Measurements from ENCODE around the gene GRB10.

Gene GRB10

GRCh38 chr7:50721661-50722259 lies 60.9 kb downstream of the GRB10 start:
- no peak overlapping the region for H3K4me3 ChIP-seq (ENCODE audit: low read depth, low read length)

- no peak overlapping the region for H3K4me3 ChIP-seq (ENCODE audit: low read depth, low read length)
Measured at GRCh38 chr7:50721160-50721559, 61.5 kb downstream of the GRB10 start.

DNA sequence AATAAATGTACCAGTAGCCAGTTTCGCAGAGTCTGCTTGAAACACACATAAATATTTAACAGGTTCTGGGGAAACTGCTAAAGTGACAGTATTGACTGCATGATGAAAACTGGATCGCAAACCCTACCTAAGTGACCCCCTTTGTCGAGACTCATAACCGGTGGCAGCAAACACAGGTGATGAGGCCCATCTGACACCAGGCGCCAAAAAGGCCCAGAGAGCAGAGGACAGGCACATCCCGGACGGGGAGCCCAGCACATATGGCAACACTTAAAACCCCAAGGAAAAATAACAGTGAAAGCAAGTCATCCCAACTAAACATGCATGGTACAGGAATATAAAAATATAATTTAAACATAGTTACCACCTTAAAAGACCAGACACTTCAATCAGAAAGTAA lies 62.4 kb downstream of the GRB10 start:
- H3K4me3 ChIP-seq (ENCODE audit: low read depth, low read length), result no peak overlapping the region

- no peak overlapping the region for H3K4me3 ChIP-seq (ENCODE audit: low read depth, low read length)
Measured at GRCh38 chr7:50718876-50719275, 63.8 kb downstream of the GRB10 start.

DNA sequence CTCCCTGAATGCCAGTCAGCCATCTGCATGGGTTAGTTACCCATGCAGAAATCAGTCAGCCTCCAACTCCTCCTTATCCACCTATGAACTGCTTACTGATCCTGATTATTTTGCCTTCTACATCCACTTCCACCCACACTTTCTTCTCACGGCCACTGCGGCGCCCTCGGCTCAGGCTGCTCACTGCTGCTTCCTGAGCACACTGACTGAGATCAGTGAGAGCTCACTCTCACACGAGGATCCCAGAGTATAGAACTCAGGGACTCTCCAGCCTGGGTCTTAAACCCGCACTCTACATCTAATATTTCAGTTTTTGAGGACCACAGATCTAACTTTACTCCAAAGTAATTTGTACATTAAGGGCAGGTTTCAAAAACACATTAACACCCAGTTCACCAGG lies 64.4 kb downstream of the GRB10 start:
- H3K4me3 ChIP-seq (ENCODE audit: low read depth, low read length), result no peak overlapping the region

- no peak overlapping the region for H3K4me3 ChIP-seq (ENCODE audit: low read depth, low read length)
Measured at GRCh38 chr7:50717181-50717580, 65.5 kb downstream of the GRB10 start.

- no peak overlapping the region for H3K4me3 ChIP-seq (ENCODE audit: low read depth, low read length)
Measured at GRCh38 chr7:50714857-50715256, 67.8 kb downstream of the GRB10 start.

DNA sequence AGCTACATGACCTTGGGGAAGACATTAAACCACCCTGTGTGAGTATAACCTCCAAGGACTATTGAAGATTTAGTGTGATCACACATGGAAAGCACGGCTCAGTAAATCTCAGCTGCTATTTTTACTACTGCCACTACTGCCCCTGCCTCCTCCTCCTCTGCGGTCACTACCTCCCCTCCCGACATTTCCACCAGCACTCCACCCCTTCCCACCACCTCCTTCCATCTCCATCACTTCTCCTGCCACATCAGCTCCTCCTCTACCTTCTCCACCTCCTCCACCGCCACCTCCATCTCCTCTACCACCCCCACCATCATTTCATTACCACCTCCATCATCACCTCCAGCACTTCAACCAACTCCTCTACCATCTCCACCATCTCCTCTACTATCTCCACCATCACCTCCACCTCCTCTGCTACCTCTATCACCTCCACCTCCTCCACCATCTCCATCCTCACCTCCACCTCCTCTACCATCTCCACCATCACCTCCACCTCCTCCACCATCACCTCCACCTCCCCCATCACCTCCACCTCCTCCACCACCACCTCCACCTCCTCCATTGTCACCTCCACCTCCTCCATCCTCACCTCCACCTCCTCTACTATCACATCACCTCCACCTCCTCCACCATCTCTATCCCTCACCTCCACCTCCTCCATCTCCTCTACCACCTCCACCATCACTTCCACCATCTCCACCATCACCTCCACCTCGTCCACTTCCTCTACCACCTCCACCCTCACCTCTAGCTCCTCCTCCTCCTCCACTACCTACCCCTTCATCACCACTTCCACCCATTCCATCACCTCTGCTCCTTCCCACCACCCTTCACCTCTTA lies 69.4 kb downstream of the GRB10 start:
- H3K4me3 ChIP-seq (ENCODE audit: low read depth, low read length), result no peak overlapping the region

GRCh38 chr7:50712252-50713122 lies 70.2 kb downstream of the GRB10 start:
- H3K4me3 ChIP-seq (ENCODE audit: low read depth, low read length), result no peak overlapping the region

- no peak overlapping the region for H3K4me3 ChIP-seq (ENCODE audit: low read depth, low read length)
Measured at GRCh38 chr7:50711271-50712175, 71.2 kb downstream of the GRB10 start.

DNA sequence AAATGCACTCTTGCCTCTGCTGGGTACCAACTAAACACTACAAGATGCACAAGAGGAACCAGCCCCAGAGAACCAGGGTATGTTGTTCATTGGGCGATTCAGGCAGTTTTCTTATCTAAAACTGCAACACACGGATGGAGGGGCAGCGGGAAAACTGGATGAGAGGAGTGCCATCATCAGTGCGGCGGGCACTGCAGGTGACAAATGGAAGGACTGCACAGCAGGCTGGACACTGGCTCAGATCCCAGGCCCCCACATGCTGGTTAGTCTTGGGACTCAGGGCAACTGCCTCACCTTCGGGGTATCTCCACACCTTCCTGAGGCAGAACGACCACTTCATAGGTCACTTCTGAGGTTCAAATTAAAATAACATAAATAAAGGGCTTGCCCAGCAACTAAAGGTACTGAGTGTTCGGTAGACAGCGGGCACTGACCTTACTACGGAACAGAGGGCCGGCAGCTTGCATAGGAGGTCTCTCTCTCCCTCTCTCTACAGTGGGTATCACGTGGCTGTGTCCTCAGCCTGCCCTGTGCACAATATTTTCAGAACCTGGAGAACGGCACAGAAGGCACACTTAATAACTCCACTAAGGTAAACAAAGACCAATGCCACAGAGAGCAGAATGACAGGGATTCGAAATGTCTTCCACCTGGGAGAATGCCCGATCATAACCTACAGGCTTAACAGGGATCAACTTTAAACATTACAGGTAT lies 72.1 kb downstream of the GRB10 start:
- no peak overlapping the region for H3K4me3 ChIP-seq (ENCODE audit: low read depth, low read length)

DNA sequence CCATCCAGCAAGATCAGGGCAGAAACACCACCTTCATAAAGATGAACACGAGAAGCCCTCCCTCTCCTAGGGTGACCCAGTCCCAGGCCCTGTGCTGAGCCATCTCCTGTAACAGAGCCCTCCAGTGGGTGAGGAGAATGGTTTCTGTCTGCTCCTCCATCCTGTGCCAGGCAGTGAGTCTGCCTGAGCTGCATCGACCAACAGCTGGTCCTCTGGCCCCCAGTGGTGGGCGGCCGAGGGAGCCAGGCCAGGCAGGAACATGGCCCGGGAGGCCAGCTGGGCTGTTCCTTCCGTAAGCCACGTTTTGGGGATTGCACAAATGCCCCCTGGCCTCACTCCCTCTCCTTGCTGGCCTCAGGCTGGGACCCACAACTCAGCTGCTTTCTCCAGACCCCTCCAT lies 73.5 kb downstream of the GRB10 start:
- no peak overlapping the region for H3K4me3 ChIP-seq (ENCODE audit: low read depth, low read length)

DNA sequence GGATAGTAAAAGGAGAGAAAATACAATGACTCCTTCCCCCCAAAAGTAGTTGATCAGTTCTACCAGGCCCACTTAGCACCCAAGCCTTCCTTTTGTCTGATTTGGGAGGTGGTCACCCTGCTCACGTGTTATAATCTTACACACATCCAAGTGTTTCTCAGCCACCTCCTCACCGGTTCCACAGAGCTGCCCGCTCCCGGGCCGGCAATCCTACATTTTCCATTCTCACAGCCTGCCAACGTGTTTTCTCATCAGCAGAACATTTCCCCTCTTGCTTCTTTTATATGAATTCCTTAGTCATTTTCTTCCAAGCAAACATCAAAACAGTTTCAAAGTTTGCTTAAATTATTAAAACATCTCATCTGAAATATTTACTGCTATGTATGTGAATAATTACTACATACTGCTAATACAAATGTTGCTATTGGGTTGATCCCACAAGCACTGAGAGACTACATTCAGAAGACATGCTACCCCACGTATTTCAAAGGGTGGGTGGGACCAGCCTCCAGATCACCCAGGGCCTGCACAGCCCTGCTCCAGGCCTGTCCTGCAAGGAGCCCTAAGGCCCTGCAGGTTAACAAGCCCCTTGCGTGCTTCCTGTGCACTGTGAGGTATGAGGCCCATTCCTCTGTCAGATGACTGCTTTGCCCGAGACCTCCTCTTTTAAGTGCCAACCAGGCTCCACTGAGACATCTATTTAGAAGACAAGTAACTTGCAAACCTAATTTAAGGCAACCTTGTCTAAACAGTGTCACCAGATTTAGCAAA lies 75.3 kb downstream of the GRB10 start:
- no peak overlapping the region for H3K4me3 ChIP-seq (ENCODE audit: low read depth, low read length)

GRCh38 chr7:50706469-50706937 lies 76.2 kb downstream of the GRB10 start:
- H3K4me3 ChIP-seq (ENCODE audit: low read depth, low read length), result no peak overlapping the region

DNA sequence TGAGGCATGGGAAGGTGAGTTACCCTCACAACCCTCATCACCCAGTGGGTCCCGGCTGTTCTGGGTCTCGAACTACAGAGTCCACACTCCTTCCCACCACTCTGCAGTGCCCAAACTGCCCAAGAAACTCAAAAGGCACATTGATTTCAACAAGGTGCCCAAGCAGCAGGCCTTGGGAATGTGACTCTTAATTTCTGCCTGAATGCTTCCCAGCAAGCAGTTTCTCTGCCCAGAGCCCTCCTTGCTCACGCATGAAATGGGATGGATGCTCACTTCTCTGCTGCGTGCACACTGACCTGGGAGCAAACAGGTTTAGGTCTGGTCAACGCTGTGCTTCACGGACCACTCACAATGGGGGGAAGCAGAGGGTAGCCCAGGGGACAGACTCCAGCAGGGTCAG lies 77.9 kb downstream of the GRB10 start:
- H3K4me3 ChIP-seq (ENCODE audit: low read depth, low read length), result no peak overlapping the region

DNA sequence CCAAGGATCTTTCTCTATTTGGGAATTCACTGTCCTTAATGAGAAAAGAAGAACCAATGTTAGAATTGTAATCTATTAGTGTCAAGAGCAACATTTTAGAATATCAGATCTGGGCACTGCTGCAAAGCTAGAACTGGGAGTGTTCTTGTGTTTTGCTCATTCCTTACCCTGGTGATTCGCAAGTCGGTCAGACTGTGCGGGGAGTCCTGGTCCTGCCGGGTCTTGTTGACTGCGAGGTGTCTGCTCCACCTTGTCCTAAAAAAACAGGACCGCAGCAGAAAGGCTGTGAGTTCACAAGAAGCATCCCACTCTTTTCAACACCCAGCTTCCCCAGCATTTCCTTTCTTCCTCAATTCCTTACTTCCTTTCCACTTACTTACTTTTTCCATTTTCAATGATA lies 79.0 kb downstream of the GRB10 start:
- H3K4me3 ChIP-seq (ENCODE audit: low read depth, low read length), result no peak overlapping the region

DNA sequence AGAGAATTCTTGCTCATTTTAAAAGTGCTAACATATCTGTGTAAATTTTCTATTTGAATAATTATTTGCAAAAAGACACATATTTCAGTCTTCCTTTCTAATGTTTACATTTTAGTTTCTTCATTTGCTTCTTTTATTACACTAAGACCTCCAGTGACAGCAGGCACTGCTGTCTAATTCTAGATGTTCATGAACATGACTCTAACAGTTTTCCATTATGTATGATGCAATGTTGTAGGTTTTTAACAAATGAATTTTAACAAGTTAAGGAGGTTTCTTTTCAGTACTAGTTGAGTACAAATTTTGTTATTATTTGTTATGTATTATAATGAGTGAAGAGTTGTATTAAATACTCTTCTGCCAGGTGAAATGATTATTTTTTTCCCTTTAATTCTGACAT lies 83.6 kb downstream of the GRB10 start:
- no peak overlapping the region for H3K4me3 ChIP-seq (ENCODE audit: low read depth, low read length)

DNA sequence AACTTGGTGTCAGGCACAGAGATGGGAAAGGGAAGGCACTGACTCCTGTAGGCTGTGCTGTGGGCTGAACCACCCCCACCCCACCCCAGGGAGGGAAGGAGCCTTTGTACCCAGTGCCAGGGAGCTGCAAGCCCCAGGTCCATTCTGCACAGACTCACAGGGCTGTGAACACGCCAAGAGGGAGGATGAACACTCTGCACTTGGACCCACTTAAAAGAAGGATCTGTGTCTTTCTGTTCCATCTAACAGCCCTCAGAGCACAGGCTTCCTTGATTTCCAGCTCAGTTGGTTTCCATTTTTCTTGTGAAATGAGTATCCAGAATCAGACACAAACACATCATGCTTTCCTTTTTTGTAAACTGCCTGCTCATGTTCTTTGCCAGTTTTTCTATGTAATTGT lies 84.9 kb downstream of the GRB10 start:
- no peak overlapping the region for H3K4me3 ChIP-seq (ENCODE audit: low read depth, low read length)

Measured in iPS-11a (cell line).